GM19043 (cell line): Measurements from ENCODE around the gene GGTLC3.
"Not testable (repeated sequence)": the region's sequence is repeated elsewhere in the genome, so short reads cannot be mapped to it uniquely, and the experiment has no call there.

Source experiments
- ATAC-seq: cut with Tn5 transposase; IDR thresholded peaks from one replicate; pipeline ENCODE4 v1.9.1; 2021; ENCODE audit warnings: low read depth; ENCODE audit not compliant: unreplicated experiment

GGTLC3 gene

GRCh38 chr22:18522762-18523161 is 4.8 kb upstream of the GGTLC3 start:
- ATAC-seq = not testable (repeated sequence)

- ATAC-seq = not testable (repeated sequence)
These were observed 4.5 kb downstream of the GGTLC3 start for GRCh38 chr22:18513454-18513853.

GRCh38 chr22:18512378-18512777 is 5.6 kb downstream of the GGTLC3 start:
- ATAC-seq = not testable (repeated sequence)

- not testable (repeated sequence) for ATAC-seq
These were observed 6.6 kb downstream of the GGTLC3 start for GRCh38 chr22:18511327-18511726.

GRCh38 chr22:18496227-18496626 is 21.7 kb downstream of the GGTLC3 start:
- not testable (repeated sequence) for ATAC-seq
